Mucosa of descending colon (tissue), 3 donors: ENCODE results near the gene DERA. TPM values are rescaled to one million over a fixed set of nuclear protein-coding genes. Genes with fewer than 3 reads are reported as not detected.

ENCODE experiments used
- ATAC-seq: fragments of 200-7000 bp; cut with Tn5 transposase; one replicate; pipeline ENCODE4 v1.9.1; 2020; ENCODE audit warnings: mild to moderate bottlenecking, moderate library complexity
- DNase-seq, 3 donors: peaks; one replicate each; pipeline ENCODE4 v3.0.0-alpha.2; 2020
- H3K36me3 ChIP-seq: fragments of 200-600 bp; one replicate; pipeline ENCODE4 v1.8.0; 2021; ENCODE audit warnings: low read depth, mild to moderate bottlenecking
- H3K4me1 ChIP-seq: fragments of 200-600 bp; one replicate; pipeline ENCODE4 v1.8.0; 2021; ENCODE audit warnings: low read depth, mild to moderate bottlenecking
- H3K4me3 ChIP-seq: fragments of 200-600 bp; one replicate; pipeline ENCODE4 v1.8.0; 2021; ENCODE audit warnings: mild to moderate bottlenecking
- H3K9me3 ChIP-seq: fragments of 200-600 bp; one replicate; pipeline ENCODE4 v1.8.0; 2021; ENCODE audit warnings: mild to moderate bottlenecking
- CTCF ChIP-seq: fragments of 200-600 bp; IDR thresholded peaks from one replicate; pipeline ENCODE4 v1.8.0; 2022; ENCODE audit warnings: antibody characterized with exemption, mild to moderate bottlenecking
- intact Hi-C, 2 donors: fragments of 100-400 bp; cut with DNase I in 1 of 2; cut with micrococcal nuclease in 1 of 2; formaldehyde crosslinking; loops; one replicate each; pipeline versions ENCODE4 v1.11.0 to v1.11.1; 2022; cut with DNase I, micrococcal nuclease
- total RNA-seq, 3 donors: library from RNA; stranded (reverse); fragmentation: NEBNext Ultra II Directional in 2 of 3; extraction: Animal tissue kit (Norgen Biotek cat#: 25700) in 2 of 3; gene quantifications; one replicate each; pipeline versions ENCODE4 v1.2.1 to v1.2.4, GENCODE V29; 2021 to 2023
- donor health status: DM: no; HTN: no; CAD: no; lungs with moderate emphysema.
- donor health status: DM: no; HTN: no; CAD: no.
- donor health status: DM: no; HTN: yes; CAD: no.

The DERA gene
- total RNA-seq, 3 donors from 2014 or later = 53.1 to 77.3 (median 74.3) TPM

GRCh38 chr12:16034136-16034817 is 123.1 kb downstream of the DERA start:
- DNase-seq (no peak), ATAC-seq (no peak)
- H3K36me3 ChIP-seq = no peaks in the 10 kb centered on the region

GRCh38 chr12:16036073-16036472 is 124.9 kb downstream of the DERA start:
- H3K4me3 ChIP-seq = no peak overlapping the region
- H3K9me3 ChIP-seq = no peaks in the 10 kb centered on the region
- intact Hi-C loops = no loop called here
- ATAC-seq (no peak), DNase-seq (no peak)
- no peaks in the 10 kb centered on the region for H3K4me1 ChIP-seq
- H3K36me3 ChIP-seq = no peaks in the 10 kb centered on the region
- TF ChIP-seq CTCF = no peak

More at GRCh38 chr12:16034136-16034817, 123.1 kb downstream of the DERA start:
- Histone ChIP-seq H3K9me3 (no peaks in the 10 kb centered on the region), H3K4me3 (no peak overlapping the region), H3K4me1 (no peaks in the 10 kb centered on the region)
- TF ChIP-seq CTCF = no peak
- intact Hi-C loops = no loop called here

DNA sequence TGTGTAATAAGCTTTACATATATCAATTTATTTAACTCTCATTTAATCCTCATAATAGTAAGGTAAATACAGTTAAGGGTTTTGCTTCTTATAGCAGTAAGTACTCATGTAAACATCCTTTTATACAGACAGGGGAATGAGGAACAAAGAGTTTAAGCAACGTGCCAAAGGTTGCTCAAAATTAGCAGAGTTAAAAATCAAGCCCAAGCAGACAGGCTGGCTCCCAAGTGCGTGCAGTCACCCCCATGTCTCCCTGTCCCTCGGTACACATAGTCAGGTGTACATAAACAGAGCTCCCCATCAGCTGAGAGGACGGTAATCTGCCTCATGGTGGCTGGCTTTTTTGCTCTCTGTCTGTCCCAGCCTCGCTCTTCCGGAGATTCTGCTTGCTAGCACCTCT is 126.4 kb downstream of the DERA start:
- Histone ChIP-seq H3K4me1 (no peaks in the 10 kb centered on the region), H3K36me3 (no peaks in the 10 kb centered on the region), H3K9me3 (no peaks in the 10 kb centered on the region), H3K4me3 (no peak overlapping the region)
- ATAC-seq (peak; percentile 25), DNase-seq (no peak)
- intact Hi-C loops = no loop called here
- TF ChIP-seq CTCF = no peak

GRCh38 chr12:16043480-16043879 is 132.3 kb downstream of the DERA start:
- no peak for TF ChIP-seq CTCF
- Histone ChIP-seq H3K4me3 (no peak overlapping the region), H3K36me3 (no peaks in the 10 kb centered on the region), H3K4me1 (peaks cover 4% of the 10 kb centered on the region), H3K9me3 (peaks cover 5% of the 10 kb centered on the region)
- no peak for DNase-seq
- intact Hi-C loops = no loop called here
- ATAC-seq = peak; percentile 85

DNA sequence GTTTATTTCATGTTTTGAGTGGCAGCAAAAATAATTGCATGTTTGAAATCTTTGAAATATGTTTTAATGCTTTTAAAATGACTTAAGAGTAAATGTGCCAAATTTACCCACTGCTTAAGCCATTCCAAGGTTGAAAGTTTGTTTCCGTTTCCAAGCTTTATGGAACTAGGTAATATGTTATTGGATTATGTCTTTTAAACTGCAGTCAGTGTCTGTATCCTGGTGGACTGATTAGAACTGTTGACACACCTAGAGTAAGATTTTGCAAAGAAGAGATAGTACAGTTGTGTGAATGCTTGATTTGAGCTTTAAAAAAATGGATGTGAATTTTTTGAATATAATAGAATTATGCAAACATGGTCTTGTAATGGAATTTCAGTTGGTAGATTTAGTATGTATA is 135.1 kb downstream of the DERA start:
- peak; percentile 70 for ATAC-seq
- no peak for TF ChIP-seq CTCF
- Histone ChIP-seq H3K4me3 (no peak overlapping the region), H3K36me3 (no peaks in the 10 kb centered on the region), H3K4me1 (peaks cover 4% of the 10 kb centered on the region), H3K9me3 (peaks cover 5% of the 10 kb centered on the region)
- intact Hi-C loops = no loop called here
- DNase-seq = no peak
